GM21390 (cell line): ENCODE measurements around the gene CISTR.
"Not testable (repeated sequence)": the region's sequence is repeated elsewhere in the genome, so short reads cannot be mapped to it uniquely, and the experiment has no call there.

ENCODE experiments used
- ATAC-seq: cut with Tn5 transposase; IDR thresholded peaks from one replicate; pipeline ENCODE4 v1.9.1; 2021; ENCODE audit not compliant: unreplicated experiment

Gene CISTR

GRCh38 chr12:53751336-53752191, at the start of gene CISTR:
Gene CISTR, minus strand, starts transcription at chr12:53751979.
- peak; percentile 33 for ATAC-seq

- ATAC-seq: no peak
Measured at GRCh38 chr12:53798575-53798974, 46.8 kb upstream of the CISTR start.

GRCh38 chr12:53795927-53796326, 44.1 kb upstream of the CISTR start:
- ATAC-seq: no peak

- no peak for ATAC-seq
Measured at GRCh38 chr12:53793221-53793620, 41.4 kb upstream of the CISTR start.

- no peak for ATAC-seq
Measured at GRCh38 chr12:53791735-53792326, 40.1 kb upstream of the CISTR start.

- ATAC-seq: no peak
Measured at GRCh38 chr12:53789570-53789969, 37.8 kb upstream of the CISTR start.

GRCh38 chr12:53788892-53789291, 37.1 kb upstream of the CISTR start:
- no peak for ATAC-seq

GRCh38 chr12:53786411-53786810, 34.6 kb upstream of the CISTR start:
- ATAC-seq: no peak

- ATAC-seq: no peak
Measured at GRCh38 chr12:53785161-53785560, 33.4 kb upstream of the CISTR start.

GRCh38 chr12:53782093-53782703, 30.4 kb upstream of the CISTR start:
- no peak for ATAC-seq

- ATAC-seq: no peak
Measured at GRCh38 chr12:53781228-53781801, 29.5 kb upstream of the CISTR start.

GRCh38 chr12:53780323-53780722, 28.5 kb upstream of the CISTR start:
- ATAC-seq: no peak

GRCh38 chr12:53779679-53780078, 27.9 kb upstream of the CISTR start:
- ATAC-seq: not testable (repeated sequence)

- no peak for ATAC-seq
Measured at GRCh38 chr12:53777936-53778644, 26.3 kb upstream of the CISTR start.

- no peak for ATAC-seq
Measured at GRCh38 chr12:53777412-53777811, 25.6 kb upstream of the CISTR start.

GRCh38 chr12:53776872-53777271, 25.1 kb upstream of the CISTR start:
- no peak for ATAC-seq

- ATAC-seq: no peak
Measured at GRCh38 chr12:53775478-53776145, 23.8 kb upstream of the CISTR start.

- no peak for ATAC-seq
Measured at GRCh38 chr12:53770281-53770680, 18.5 kb upstream of the CISTR start.

- ATAC-seq: no peak
Measured at GRCh38 chr12:53768976-53769375, 17.2 kb upstream of the CISTR start.

- ATAC-seq: no peak
Measured at GRCh38 chr12:53766881-53767280, 15.1 kb upstream of the CISTR start.

GRCh38 chr12:53765891-53766290, 14.1 kb upstream of the CISTR start:
- ATAC-seq: no peak
